ENCODE measurements around the gene SLAIN2. TPM values are rescaled to one million over a fixed set of nuclear protein-coding genes. Genes with fewer than 3 reads are reported as not detected.
"Not testable (repeated sequence)": the region's sequence is repeated elsewhere in the genome, so short reads cannot be mapped to it uniquely, and the experiment has no call there.

The SLAIN2 gene
- total and polyA plus RNA-seq, 2 of the 4 experiments (the other 2 are of a cell fraction): 23.3 to 53.0 TPM

DNA sequence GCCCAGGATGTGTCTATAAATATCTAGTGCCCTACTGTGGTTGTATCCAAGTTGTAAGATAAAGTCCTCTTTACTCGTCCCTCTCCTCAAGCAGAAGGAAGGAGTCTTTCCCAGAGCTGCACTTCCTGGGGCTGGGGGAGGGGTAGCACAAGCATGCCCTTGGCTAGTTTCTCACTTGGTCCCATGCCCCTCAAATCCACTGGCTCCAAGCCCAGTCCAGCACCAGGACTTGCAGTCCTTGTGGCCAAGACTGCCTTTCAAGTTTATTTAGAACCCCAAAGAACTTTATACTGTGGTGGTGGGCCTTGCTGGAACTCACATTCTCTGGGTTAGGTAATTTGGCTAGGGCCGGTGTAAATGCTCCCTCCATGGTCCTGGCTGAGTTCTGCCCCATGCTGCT is 98.7 kb downstream of the SLAIN2 start:
- H3K18ac ChIP-seq (ENCODE audit: low read depth, low read length): no peak overlapping the region
- H3K23ac ChIP-seq (ENCODE audit: low read depth, low read length): no peak overlapping the region
- no peak overlapping the region for H3K14ac ChIP-seq (replicated peaks; ENCODE audit: low read depth, low read length)
- H4K20me1 ChIP-seq (ENCODE audit: insufficient read depth, low read length): no peaks in the 10 kb centered on the region
- no peak overlapping the region for H2AFZ ChIP-seq (replicated peaks; ENCODE audit: low read length, poor library complexity)
- H2BK15ac ChIP-seq (ENCODE audit: low read depth, low read length): no peak overlapping the region
- H3K27ac ChIP-seq (ENCODE audit: insufficient read depth, low read length): no peak overlapping the region
- H3K56ac ChIP-seq (ENCODE audit: extremely low read depth, insufficient read depth, low read length): no peak overlapping the region
- H2BK20ac ChIP-seq (ENCODE audit: low read depth, low read length): no peak overlapping the region
- H3K4me2 ChIP-seq (ENCODE audit: low read depth, low read length): no peak overlapping the region
- H2BK5ac ChIP-seq (ENCODE audit: low read depth, low read length, poor library complexity, severe bottlenecking): no peak overlapping the region
- H2AK9ac ChIP-seq (replicated peaks; ENCODE audit: low read depth, low read length, poor library complexity): no peak overlapping the region
- ATAC-seq (ENCODE audit: low read depth) (no peak), DNase-seq (no peak)
- no peak overlapping the region for H3K4ac ChIP-seq (ENCODE audit: low read depth, low read length)
- BruUV-seq (replicated peaks): no TSS peak
- WGBS, 2 experiments (ENCODE audit: extremely low coverage in 2 of 2, insufficient read length in 1 of 2): 60% methylated on average over 1 of the region's 2 CpGs; no CpG with 5 or more reads in 1 of the 2 experiments
- H2BK120ac ChIP-seq (ENCODE audit: low read depth, low read length): no peak overlapping the region
- H2AK5ac ChIP-seq (ENCODE audit: low read depth, low read length): no peak overlapping the region
- H4K5ac ChIP-seq (ENCODE audit: low read depth, low read length): no peak overlapping the region
- dilution Hi-C loops (cut with HindIII; ENCODE audit: low sequenced_read_pairs, unreplicated experiment): no loop called here
- no peak overlapping the region for H3K9ac ChIP-seq (ENCODE audit: low read depth, low read length)
- H3K79me1 ChIP-seq (ENCODE audit: low read depth in 1 of 2, low read length in 2 of 2): no peaks in the 10 kb centered on the region
- no peaks in the 10 kb centered on the region for H3K36me3 ChIP-seq (ENCODE audit: control insufficient read depth, insufficient read depth, low read length)
- H3K9me1 ChIP-seq (ENCODE audit: insufficient read depth, low read length): no peaks in the 10 kb centered on the region
- TF ChIP-seq POLR2A (IDR thresholded peaks at IDR 0.05; ENCODE audit: low read depth, low read length) (no peak), CHD1 (IDR thresholded peaks at IDR 0.05; ENCODE audit: low read depth, low read length) (no peak), BHLHE40 (IDR thresholded peaks at IDR 0.05; ENCODE audit: low read depth, low read length) (no peak)
- H4K91ac ChIP-seq (ENCODE audit: insufficient read depth, low read depth, low read length): no peak overlapping the region
- H3K4me3 ChIP-seq (ENCODE audit: insufficient read depth, low read depth, low read length): no peak overlapping the region
- peaks cover 2% of the 10 kb centered on the region; the same call in 1 of the 2 replicates for H3K27me3 ChIP-seq (ENCODE audit: control insufficient read depth, insufficient read depth, low read length)
- POLR2A ChIA-PET (ENCODE audit: unreplicated experiment): no interaction called here
- intact Hi-C loops (cut with micrococcal nuclease): no loop called here
- no peaks in the 10 kb centered on the region for H3K4me1 ChIP-seq (ENCODE audit: control insufficient read depth, insufficient read depth, low read length)
- CTCF ChIA-PET: no interaction called here
- no peaks in the 10 kb centered on the region for H3K9me3 ChIP-seq (ENCODE audit: control insufficient read depth, insufficient read depth, low read length)
- in situ Hi-C loops (cut with MboI; ENCODE audit: low sequenced_read_pairs): no loop called here
- H4K8ac ChIP-seq (ENCODE audit: low read depth in 2 of 2, low read length in 2 of 2): no peak overlapping the region

DNA sequence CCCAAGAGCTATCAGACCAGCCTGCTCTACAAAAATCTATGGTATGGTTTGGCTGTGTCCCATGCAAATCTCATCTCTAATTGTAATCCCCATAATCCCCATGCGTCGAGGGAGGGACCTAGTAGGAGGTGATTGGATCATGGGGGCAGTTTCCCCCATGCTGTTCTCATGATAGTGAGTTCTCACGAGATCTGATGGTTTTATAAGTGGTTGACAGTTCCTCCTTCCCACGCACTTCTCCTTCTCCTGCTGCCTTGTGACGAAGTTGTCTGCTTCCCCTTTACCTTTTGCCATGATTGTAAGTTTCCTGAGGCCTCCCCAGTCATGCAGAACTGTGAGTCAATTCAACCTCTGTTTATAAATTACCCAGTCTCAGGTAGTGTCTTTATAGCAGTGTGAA is 99.6 kb downstream of the SLAIN2 start:
- H3K56ac ChIP-seq (ENCODE audit: extremely low read depth, insufficient read depth, low read length); H3K79me1 ChIP-seq (ENCODE audit: low read depth in 1 of 2, low read length in 2 of 2); H3K14ac ChIP-seq (replicated peaks; ENCODE audit: low read depth, low read length); H3K18ac ChIP-seq (ENCODE audit: low read depth, low read length); H3K9ac ChIP-seq (ENCODE audit: low read depth, low read length); H3K36me3 ChIP-seq (ENCODE audit: control insufficient read depth, insufficient read depth, low read length); H2AFZ ChIP-seq (replicated peaks; ENCODE audit: low read length, poor library complexity); H2AK9ac ChIP-seq (replicated peaks; ENCODE audit: low read depth, low read length, poor library complexity); intact Hi-C loops (cut with micrococcal nuclease); H3K4me2 ChIP-seq (ENCODE audit: low read depth, low read length); H3K4me3 ChIP-seq (ENCODE audit: insufficient read depth, low read depth, low read length); H3K9me1 ChIP-seq (ENCODE audit: insufficient read depth, low read length); H3K27me3 ChIP-seq (ENCODE audit: control insufficient read depth, insufficient read depth, low read length); H2BK15ac ChIP-seq (ENCODE audit: low read depth, low read length); H4K91ac ChIP-seq (ENCODE audit: insufficient read depth, low read depth, low read length); H4K20me1 ChIP-seq (ENCODE audit: insufficient read depth, low read length); CTCF ChIA-PET; H2BK120ac ChIP-seq (ENCODE audit: low read depth, low read length); H3K9me3 ChIP-seq (ENCODE audit: control insufficient read depth, insufficient read depth, low read length); in situ Hi-C loops (cut with MboI; ENCODE audit: low sequenced_read_pairs); H4K5ac ChIP-seq (ENCODE audit: low read depth, low read length); H3K27ac ChIP-seq (ENCODE audit: insufficient read depth, low read length); POLR2A ChIA-PET (ENCODE audit: unreplicated experiment); H3K23ac ChIP-seq (ENCODE audit: low read depth, low read length); dilution Hi-C loops (cut with HindIII; ENCODE audit: low sequenced_read_pairs, unreplicated experiment); H2BK20ac ChIP-seq (ENCODE audit: low read depth, low read length); H3K4me1 ChIP-seq (ENCODE audit: control insufficient read depth, insufficient read depth, low read length); DNase-seq; H2BK5ac ChIP-seq (ENCODE audit: low read depth, low read length, poor library complexity, severe bottlenecking); H3K4ac ChIP-seq (ENCODE audit: low read depth, low read length); ATAC-seq (ENCODE audit: low read depth); H4K8ac ChIP-seq (ENCODE audit: low read depth in 2 of 2, low read length in 2 of 2); H2AK5ac ChIP-seq (ENCODE audit: low read depth, low read length); BruUV-seq (replicated peaks): not testable (repeated sequence)
- WGBS, 2 experiments (ENCODE audit: extremely low coverage in 2 of 2, insufficient read length in 1 of 2): no CpG with 5 or more reads among the region's 5 CpGs
